AG09319 (cell line): Measurements from ENCODE around the gene BMP2K.

ENCODE experiments used
- DNase-seq: peaks from one replicate; pipeline ENCODE4 v3.0.0-alpha.2; 2010; ENCODE audit warnings: low read depth; ENCODE audit errors: extremely low read depth
- CTCF ChIP-seq: IDR thresholded peaks from 2 replicates; pipeline ENCODE4 v1.5.1; 2011; ENCODE audit warnings: low read depth, mild to moderate bottlenecking, inconsistent platforms, low read length, moderate library complexity

BMP2K gene

GRCh38 chr4:78796526-78796925 is 20.4 kb downstream of the BMP2K start:
- no peak for DNase-seq
- TF ChIP-seq CTCF: no peak

GRCh38 chr4:78797777-78798284 is 21.7 kb downstream of the BMP2K start:
- TF ChIP-seq CTCF: no peak
- DNase-seq: no peak

- no peak for DNase-seq
- TF ChIP-seq CTCF: no peak
Measured at GRCh38 chr4:78799551-78800495, 23.7 kb downstream of the BMP2K start.

- DNase-seq: no peak
- no peak for TF ChIP-seq CTCF
Measured at GRCh38 chr4:78800965-78801364, 24.8 kb downstream of the BMP2K start.

GRCh38 chr4:78803983-78804382 is 27.8 kb downstream of the BMP2K start:
- no peak for TF ChIP-seq CTCF
- DNase-seq: no peak

- DNase-seq: no peak
- TF ChIP-seq CTCF: no peak
Measured at GRCh38 chr4:78806943-78807460, 30.9 kb downstream of the BMP2K start.

GRCh38 chr4:78809295-78809694 is 33.1 kb downstream of the BMP2K start:
- TF ChIP-seq CTCF: no peak
- DNase-seq: no peak
